GM18508 (cell line): ENCODE data around the gene SPRR2E.
"Not testable (repeated sequence)": the region's sequence is repeated elsewhere in the genome, so short reads cannot be mapped to it uniquely, and the experiment has no call there.

ENCODE experiments used
- ATAC-seq: cut with Tn5 transposase; IDR thresholded peaks from one replicate; pipeline ENCODE4 v1.9.1; 2021; ENCODE audit warnings: moderate number of reproducible peaks; ENCODE audit not compliant: insufficient read depth, unreplicated experiment

SPRR2E gene

DNA sequence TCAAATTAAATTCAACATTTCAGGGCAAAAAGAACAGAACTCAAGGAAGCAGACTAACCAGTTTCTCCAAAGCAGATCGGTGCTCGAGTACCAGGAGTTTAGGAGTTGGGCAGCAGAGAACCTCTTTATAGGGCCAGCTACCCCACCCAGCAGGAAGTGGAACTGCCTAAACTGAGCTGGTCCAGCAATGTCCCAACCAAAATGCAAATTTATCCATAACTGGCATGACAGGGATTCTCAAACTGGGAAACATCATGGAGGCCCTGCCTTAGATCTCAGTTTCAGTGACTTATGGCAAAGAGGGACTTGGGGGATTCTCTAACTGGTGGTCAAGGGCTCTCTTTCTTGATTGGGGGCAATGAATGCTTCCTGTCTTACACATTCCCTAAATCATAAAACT, 22.8 kb downstream of the SPRR2E start, which contains the start of gene SPRR2B:
TSS of gene SPRR2B (minus strand) at position 101 of the 400 bp plus-strand sequence. CDS start 772 bp downstream, outside the sequence.
- no peak for ATAC-seq

DNA sequence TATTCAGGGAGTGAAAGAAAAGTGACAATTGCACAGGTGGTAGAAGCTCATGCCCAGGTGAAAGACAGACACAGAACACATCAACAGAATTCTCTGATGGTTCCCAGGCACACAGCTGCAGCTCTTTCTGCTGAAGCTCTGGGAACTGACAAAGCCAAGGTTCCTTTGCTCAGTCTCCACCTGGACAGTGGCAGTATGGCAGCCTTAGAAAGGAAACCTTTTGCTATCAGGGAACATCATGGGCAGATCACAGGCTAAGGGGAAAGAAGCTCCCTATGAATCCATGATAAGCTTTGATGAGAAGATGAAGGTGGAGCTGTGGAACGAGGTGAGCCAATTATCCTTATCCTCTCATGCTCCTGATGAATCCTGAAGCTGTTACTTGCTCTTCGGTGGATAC, 24.1 kb downstream of the SPRR2E start:
- ATAC-seq = no peak

DNA sequence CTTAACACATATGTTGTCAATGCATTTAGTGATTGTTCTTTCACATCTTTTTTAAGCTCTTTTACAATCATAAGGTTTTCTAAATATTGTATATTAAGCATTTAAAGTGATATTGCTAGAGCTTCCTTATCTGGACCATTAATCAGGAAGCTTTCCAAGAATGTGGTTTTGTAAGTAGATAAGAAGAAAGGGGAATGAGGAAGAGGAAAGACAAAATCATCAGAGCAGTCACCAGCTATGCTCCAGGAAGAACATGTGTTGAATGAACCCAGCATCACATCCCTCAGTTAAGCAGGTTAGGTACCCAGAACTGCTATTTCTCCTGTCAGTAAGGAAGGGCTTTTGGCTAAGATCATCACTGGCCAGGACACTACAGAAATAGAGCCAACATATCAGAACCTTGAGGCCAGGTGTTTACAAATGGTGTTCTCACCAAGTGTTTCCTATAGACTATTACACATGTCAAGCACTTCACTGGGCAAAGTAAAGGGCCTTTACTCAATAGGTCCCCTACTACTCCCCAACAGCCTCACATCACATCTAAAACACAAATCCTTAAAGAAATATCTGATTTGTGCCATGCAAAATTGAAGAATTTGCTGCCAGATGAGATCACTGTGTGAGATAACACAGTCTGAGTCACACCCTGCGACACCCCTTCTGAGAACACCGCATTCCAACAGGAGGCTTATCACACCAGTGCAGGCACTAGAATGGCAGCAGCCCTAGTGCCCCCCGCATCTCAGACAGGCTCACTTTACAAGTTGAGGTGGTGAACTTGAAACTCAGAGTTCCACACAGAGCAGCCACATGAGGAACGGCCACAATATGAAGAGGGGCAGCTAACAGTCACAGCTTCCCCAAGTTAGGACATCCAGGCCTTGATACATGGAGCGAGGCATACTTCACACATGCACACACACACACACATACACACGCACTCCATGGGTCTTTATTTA, 35.2 kb downstream of the SPRR2E start:
- ATAC-seq = no peak

DNA sequence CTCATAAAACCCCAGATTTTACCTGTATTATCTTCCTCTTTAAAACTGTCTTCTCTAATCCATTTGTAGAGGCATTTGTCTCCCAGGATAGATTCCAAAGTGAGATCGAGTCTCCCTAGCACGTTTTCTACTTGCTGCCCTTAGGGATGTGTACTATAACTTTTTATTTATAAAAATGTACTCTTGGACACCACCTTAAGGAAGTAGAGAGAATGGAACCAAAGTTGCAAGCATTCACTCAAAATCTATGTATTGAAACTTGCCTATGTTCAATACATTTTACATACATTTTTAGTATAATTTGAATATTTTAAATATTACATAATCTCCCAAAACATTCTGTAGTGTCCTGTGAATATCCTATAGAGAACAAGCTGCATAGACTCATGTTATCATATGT, 36.2 kb downstream of the SPRR2E start:
- ATAC-seq = no peak

DNA sequence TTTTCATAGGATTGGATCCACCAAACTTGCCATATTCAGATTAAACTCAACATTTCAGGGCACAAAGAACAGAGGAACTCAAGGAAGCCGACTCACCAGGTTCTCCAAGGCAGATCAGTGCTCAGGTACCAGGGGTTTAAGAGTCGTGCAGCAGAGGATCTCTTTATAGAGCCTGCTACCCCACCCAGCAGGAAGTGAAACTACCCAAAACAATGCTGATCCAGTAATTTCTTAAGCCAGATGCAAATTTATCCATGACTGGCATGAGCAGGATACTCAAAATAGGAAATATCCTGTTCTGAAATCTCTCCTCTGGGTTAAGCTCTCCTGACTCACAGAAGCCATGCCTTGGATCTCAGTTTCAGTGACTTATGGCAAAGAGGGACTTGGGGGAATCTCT, 37.0 kb downstream of the SPRR2E start, which contains the start of gene SPRR2A:
TSS of gene SPRR2A (minus strand) at position 138 of the 400 bp plus-strand sequence. CDS start 777 bp downstream, outside the sequence.
- no peak for ATAC-seq

DNA sequence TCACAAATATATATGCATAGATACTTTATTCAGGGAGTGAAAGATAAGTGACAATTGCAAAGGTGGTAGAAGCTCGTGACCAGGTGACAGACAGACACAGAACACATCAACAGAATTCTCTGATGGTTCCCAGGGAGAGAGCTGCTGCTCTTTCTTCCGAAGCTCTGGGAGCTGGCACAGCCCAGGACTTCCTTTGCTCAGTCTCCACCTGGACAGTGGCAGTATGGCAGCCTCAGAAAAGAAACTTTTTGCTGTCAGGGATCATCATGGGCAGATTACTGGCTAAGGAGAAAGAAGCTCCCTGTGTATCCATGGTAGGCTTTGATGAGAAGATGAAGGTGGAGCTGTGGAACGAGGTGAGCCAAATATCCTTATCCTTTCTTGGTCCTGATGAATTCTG, 38.2 kb downstream of the SPRR2E start:
- ATAC-seq = not testable (repeated sequence)

DNA sequence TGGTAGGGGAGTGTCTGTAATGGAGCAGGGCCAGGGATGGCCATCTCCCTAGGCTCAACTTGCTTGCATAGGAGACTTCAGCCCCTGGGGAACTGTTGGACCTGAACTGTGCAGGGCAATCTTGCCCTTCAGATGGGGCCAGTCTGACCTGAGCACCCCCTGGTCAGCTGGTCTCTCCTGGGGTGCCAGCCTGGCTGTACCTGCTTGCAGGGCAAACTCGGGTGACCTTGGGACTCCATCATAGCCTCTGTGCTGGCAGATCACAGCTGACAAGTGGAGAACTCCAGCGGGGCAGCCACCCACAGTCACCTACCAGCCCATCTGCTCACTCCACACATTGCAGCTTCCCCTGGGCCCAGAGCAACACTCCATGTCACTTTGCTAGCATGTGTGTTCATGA, 45.1 kb downstream of the SPRR2E start:
- no peak for ATAC-seq
